OCI-LY3 (cell line): ENCODE data around the gene MPDU1.

Experiments used
- EZH2phosphoT487 ChIP-seq: fragments of 200-600 bp; shearing (Covaris generic); IDR thresholded peaks from 2 replicates; pipeline ENCODE4 v1.6.1; 2018; ENCODE audit warnings: antibody characterized with exemption, mixed run types, low read depth
- TF ChIP-seq, protein P1 (sequence below): fragments of 200-600, 300-600 bp; sonication (generic); IDR thresholded peaks from 2 replicates; pipeline ENCODE4 v1.5.1; 2014; ENCODE audit warnings: antibody characterized with exemption, low read length, low read depth

DNA sequence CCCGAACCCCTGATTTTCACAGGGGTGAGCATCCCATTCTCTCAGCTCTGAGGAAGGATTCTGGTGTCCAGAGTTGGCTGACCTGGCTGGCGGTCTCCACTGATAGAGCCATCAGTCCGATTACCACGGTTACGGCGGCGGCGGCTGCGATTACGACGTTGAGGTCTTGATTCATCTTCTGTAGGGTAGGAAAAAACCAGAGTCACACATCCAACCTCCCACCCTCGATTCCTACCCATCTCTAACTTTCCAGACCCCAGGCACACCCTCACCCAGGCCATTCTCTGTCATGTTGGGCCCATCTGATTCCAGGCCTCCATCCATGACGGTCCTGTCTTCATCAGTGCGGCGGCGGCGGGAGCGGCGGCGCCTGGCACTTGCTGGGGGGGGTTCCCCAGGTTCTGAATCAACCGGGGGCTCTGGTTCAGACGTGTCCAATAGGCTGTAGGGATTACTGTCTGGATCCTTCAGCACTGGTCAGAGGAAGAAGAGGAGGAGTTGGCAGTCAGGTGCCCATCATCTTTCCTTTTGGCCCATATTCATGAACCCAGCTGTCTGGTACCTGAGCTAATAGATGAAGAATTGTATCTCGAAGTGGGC lies 8.9 kb downstream of the MPDU1 start:
- TF ChIP-seq, protein P1, sequence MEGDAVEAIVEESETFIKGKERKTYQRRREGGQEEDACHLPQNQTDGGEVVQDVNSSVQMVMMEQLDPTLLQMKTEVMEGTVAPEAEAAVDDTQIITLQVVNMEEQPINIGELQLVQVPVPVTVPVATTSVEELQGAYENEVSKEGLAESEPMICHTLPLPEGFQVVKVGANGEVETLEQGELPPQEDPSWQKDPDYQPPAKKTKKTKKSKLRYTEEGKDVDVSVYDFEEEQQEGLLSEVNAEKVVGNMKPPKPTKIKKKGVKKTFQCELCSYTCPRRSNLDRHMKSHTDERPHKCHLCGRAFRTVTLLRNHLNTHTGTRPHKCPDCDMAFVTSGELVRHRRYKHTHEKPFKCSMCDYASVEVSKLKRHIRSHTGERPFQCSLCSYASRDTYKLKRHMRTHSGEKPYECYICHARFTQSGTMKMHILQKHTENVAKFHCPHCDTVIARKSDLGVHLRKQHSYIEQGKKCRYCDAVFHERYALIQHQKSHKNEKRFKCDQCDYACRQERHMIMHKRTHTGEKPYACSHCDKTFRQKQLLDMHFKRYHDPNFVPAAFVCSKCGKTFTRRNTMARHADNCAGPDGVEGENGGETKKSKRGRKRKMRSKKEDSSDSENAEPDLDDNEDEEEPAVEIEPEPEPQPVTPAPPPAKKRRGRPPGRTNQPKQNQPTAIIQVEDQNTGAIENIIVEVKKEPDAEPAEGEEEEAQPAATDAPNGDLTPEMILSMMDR: no peak
- no peak for TF ChIP-seq EZH2phosphoT487
